HG03520 (cell line): ENCODE measurements around the gene ITGA11.

Experiments used
- ATAC-seq: cut with Tn5 transposase; IDR thresholded peaks from one replicate; pipeline ENCODE4 v1.9.1; 2021; ENCODE audit warnings: mild to moderate bottlenecking, moderate library complexity; ENCODE audit not compliant: unreplicated experiment

Gene ITGA11

DNA sequence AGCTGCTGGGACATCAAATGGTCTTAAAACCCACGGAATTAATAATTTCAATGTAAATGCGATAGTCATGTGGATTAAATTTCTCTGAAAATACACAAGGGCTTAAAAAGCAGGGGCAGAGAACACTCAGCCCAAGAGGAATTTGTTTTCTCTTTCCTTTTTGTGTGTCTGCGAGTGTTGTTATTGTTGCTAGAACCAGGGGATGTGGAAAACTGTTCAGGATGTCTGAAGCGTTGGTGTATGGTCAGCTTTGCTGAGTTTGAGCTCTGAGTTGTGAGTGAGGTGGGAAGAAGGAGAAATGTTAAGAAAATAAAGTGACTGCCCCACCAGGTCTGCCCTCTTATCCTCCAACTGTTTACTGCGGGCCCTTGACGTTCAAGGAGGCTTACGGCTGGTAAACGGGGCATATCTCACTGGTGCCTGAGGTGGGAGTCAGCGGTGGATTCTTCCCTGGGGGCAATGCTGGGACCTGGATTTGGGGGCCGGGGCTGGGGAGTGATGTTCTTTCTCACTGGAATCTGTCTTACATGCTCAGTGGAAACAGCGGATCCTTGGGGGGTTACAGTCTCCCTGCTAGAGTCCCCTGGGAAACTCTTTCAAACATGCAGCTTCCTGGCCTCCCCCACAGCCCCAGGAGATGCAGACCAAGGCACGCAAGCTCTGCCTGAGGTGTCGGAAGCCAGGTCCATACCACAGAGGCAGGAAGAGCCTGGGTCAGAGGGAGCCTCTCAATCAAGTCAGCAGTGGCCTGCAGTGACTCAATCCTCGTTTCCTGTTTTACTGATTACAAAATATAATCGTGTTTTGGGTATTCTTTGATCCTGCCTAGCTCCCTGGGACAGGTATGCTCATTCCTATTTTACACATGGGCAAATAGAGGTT is 41.8 kb downstream of the ITGA11 start:
- ATAC-seq = no peak

DNA sequence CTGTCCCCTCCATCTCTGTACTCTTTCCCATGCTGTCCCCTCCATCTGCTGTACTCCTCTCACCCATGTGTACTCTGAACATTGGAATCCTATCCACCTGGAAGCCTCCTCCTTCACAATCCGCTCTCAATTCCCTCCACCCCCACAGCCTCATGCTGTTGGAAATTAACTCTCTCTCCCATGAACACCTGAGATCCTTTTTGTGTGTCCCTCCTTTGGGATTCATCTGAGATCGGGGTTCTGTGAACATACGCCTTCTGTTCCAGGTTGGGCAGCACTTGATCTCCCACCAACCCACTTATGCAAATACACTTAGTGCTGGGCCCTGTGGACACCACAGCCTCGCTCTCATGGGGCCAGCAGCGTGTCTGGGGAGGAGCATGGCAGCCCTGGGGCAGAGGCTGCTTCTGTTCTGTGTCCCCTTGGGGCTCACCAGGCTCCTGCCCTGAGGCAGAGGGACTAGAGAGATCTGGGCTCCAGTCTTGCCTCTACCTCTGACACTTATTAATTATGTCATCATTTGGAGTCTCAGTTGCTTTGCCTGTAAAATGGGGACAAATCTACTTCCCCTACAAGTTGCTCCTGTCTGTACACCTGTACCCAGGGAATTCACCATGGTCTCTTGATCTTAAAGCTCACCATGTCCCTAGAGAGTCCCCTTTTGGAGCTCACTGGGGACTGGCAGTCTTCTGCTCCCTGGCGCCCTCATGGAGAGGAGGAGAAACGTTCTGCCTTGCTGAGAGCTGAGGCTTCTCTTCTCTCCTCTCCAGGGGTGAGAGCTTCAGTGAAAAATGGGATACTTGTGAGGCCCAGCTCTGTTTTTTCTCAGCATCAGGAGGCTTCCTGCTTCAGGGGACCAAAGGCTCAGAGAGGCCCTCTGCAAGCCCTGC is 42.7 kb downstream of the ITGA11 start:
- ATAC-seq = no peak

DNA sequence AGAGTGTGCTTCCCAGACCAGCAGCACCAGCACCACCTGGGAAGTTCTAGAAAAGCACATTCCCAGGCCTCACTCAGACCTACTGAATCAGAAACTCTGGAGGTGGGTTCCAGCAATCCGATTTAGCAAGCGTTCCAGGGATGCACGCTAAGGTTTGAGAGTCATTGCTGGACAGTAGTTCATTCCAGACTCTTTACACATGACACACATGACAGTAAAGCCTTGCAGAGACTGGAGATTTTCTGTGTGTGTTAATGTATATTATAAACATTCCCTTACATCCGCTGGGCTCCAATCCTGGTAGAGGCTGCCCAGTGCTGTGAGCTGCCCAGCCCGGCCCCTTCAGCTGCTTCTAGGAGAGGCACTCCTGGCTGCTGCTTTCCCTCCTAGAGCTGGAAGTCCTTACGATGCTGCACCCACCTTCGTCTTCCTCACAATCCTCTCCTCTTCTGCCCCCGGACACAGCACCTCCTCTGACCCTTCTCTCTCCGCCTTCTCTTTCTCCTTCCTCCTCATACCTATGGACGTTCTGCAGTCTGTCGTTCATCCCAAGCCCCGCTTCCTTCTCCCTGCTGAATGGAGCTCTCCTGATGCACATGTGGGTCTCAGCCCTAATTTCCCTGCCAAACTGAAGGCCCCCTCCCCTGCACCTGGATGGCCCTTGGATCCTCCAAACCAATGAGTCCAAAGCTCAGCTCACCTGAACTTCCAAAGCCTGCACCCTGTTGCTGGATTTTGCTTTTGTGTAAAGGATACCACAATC is 44.4 kb downstream of the ITGA11 start:
- no peak for ATAC-seq

DNA sequence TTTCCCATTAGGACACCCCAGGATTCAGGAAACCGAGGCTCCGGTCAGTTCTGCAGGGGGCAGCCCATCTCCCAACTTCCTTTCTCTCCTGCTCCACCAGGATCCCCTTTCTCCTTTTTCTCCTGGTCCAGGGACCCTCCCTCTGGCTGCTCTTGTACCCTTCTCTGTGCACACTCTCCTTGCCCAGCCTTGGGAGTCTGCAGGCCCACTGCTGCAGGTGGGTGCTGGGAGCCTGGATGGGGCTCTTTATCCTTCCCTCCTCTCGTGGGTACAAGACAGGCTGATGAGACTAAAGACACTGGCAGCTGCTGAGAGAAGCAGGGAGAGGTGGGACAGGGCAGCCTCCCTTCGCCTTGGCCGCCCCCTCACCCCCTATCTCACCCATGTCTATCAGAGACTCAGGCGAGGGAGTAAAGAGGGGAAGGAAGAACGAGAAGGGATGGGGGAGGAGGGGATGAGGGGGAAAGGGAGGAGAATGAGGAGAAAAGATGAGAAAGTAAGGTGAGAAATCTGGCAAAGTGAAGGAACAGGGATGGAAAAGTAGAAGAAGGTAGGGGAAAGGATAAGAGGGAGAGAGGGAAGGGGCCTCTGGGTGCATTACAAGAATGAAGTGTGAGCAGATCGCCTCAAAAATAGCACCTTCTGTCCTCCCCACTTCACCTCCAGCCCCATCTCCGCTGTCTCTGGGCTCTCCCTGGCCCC is 45.2 kb downstream of the ITGA11 start:
- ATAC-seq = no peak

DNA sequence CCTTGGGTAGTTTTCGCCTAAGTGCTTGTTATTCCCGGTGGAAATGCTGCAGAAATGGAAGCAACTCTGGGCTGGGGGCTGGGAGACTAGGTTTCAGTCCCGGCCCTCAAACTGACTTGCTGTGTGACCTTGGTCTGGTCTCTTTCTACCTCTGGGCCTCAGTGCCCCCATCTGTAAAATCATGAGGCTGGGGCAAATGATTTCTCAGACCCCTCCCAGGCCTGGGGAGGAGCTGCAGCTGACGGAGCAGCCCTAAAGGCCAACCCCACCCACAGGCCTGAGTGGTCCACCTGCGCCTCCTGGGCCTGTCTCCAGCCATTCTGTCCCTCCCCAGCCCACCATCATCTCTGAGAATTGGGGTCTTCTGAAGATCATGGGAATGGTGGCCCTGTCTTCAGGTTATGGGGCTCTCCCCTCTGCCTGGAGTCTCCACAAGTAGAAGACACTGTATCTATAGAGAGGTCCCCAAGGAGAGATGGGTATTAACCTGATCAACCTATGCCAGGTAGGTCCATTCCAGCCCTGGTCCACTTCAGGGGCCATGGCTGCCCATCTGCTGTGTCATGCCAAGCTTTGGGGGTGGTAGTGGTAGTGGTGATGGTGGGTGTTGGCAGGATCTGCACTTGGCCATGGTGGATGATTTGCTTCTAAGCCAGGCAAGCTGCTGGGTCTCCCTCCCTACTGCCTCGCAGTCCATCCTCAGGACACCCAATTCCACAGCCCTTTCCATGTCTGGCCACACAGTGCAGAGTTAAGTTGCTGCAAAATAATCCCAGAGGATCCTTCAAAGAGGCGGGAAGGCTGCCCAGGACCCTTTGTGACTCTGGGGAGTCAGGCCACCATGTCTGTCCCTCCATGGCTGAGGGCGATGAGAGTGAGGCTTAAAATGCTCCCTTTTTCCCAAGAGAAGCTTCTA is 46.0 kb downstream of the ITGA11 start:
- no peak for ATAC-seq

DNA sequence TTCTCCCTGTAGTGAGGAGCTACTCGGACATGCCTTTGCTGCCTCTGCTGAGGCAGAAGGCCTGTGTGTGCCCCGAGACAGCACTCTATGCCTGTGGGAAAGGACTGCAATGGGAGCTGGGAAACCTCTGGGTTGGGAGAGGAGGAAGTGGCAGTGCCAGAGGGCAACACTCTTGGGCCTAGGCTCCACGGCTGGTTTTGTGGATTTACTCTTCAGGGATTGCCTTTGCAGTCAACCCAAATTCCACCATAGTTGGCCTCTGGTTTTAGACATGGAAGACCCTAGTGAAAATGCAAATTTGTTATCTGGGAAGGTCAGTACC is 46.8 kb downstream of the ITGA11 start:
- no peak for ATAC-seq

DNA sequence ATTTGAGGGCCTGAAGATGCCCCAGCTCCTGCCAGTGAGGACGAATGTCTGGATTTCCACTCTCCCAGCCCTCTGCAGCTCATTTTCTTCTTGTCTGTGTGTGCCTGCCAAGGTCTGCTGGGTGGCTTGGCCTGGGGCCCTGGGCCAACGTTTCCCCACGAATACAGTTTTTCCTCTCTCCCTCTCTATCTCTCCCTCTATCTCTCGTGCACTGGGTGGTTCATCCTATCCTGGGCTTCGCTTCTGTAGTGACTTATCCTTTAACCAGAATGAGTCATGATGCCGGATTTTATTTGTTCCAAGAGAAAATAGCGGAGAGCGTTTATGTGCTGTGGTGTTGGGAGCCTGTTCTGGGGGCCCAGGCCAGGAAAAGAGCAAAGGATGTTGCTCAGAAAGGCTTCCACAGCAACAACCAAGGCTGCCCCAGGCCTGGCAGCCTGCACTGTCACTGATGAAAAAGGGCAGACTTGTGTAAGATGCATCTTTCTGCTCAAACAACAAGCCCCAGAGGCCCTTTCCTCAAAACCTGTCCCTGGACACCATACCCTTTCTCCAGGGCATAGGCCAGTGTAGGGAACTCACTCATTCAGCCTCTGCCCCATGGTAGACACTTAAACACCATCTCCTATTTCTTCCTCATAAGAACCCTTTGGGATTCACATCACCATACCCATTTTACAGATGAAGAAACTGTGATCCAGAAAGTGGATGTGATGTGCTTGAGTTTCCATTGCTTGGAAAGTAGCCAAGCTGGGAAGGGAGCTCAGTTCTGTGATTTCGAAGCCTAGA is 47.3 kb downstream of the ITGA11 start:
- ATAC-seq = no peak

DNA sequence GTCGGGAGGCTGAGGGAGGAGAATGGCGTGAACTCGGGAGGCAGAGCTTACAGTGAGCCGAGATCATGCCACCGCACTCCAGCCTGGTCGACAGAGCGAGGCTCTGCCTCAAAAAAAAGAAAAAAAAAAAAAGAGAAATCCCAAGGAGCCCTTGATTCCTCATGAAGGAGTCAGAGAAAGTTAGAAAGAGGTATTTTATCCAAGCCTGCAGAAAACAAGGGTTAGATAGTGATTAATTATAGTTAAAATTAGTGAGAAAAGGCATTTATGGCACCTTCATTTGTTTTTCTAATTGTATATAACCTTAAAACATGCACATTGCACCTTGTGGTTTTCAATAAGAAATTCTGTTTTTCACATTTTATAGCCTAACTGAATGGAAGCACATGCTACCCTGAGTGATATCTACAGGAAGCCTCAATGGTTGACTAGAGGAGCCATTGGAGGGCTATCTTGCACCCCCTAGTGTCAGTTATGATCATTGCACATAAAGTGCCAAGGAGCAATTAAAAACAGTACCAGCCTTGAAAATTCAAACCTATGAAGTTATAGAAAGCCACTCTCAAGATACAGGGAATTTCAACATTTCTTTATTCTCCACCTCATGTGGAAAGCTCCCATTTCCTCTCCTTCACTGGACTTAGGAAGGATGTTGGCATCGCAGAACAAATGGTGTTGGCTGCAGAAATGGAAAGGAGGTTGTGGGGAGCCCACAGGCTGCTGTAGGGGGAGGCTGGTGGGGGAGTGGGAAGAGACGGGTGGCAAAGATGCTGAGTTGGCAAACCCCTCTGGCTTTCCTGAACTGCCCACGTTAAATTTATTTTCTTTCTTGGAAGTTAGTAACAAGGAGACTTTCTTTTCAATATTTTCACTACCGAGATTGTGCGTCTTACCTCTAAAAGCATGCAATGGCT is 48.5 kb downstream of the ITGA11 start:
- no peak for ATAC-seq

DNA sequence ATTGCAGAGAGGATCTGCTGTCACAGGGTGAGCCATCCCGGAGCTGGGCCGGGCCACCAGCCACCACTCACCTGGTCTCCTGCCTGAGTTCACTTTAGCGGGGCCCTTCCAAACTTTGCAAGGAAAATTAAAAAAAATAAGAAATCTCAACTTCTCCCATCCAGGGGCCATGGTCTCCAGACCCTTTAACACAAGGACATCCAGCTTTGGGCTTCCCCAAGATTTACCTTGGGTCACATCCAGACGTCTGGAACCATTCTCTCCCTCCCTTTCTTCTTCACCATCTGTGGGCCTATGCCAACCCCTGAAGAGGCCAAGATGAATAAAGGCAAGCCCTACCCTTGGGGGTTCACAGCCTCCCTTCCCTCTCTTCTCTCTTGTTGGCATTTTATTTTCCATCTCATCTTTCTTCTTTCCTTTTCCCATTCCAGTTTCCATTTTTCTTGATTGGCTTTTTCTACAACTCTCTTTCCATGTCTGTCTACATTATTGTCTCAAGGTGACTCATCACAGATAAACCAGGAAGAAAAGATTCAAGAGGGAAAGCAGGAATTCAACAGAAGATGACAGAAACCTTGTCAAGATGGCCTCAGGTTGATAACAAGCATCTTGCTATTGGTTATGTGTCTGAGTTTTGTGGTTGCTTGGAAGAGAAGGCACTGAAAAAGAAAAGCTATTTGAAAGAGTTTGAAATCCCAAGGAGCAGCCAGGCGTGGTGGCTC is 49.5 kb downstream of the ITGA11 start:
- ATAC-seq = no peak

DNA sequence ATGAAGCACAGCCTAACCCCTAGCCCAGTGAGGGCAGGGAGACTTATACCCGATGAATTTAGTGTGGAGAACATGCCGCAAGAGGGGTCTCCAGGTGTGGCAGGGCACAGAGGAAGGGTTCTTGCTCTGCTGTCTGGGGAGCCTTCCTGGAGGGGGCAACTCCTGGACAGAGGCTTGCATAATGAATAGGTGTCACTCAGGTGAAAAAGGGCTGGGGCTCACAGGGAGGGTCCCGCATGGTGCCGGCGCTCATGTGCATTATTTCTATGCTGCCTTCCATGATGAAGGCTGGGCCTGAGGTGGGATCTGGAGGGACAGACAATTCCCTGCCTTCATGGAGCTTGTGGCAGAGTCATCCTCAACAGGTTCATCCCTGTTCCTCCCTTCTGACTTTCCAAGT is 51.5 kb downstream of the ITGA11 start:
- no peak for ATAC-seq

DNA sequence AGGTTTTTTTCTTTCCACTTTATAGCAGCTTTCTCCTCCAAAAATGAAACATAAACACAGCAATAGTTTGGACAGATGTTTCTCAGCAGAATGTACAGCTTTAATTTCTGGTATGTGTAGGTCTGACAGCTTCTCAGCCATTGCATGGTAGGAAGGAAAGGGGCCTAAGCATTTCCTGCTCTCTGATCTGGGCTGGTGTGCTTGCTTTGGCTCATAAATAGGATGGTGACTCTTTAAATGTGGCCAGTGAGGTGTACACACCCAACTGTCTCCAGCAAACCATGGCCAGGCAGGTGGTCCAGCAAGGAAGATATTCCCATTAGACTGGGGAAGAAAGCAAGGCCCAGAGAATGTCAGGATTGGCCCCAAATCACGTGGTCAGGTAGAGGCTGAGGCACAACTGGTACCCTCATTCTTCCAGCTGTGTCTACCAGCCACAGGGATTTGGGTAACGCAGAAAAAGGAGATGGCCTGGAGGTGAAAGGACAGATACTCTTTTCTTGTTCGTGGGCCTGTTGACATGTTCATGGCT is 52.1 kb downstream of the ITGA11 start:
- no peak for ATAC-seq

DNA sequence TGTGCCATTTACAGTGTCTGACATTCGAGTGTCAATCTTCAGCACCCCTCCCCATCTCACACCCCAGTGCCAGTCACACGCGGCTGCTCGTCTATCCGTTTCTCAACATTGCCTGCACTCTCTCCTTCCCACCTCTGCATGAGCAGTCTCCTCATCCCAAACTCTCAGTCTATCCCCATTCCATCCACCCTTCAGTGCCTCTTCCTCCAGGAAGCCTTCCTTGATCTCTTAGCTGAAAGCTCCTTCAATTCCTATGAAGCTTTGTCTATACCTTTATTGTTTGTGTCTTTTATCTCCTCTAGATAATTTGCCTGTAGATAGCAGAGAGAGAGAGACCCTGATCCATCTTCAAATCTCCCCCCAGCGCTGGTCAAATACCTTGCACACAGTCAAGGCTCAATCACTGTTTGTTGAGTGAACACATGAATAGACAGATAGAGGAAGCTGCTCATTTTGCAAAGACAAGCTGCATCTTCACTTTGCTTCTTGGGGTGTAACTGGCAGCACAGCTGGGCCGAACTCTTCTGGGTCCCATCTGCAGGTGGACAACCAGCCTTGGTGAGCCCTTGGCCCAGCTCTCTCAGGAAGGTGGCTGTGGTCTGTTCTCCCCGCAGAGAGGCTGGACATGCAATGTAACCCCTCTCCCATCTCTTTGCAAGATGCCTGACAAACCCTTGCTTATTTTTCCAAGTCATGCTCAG is 52.8 kb downstream of the ITGA11 start:
- no peak for ATAC-seq

DNA sequence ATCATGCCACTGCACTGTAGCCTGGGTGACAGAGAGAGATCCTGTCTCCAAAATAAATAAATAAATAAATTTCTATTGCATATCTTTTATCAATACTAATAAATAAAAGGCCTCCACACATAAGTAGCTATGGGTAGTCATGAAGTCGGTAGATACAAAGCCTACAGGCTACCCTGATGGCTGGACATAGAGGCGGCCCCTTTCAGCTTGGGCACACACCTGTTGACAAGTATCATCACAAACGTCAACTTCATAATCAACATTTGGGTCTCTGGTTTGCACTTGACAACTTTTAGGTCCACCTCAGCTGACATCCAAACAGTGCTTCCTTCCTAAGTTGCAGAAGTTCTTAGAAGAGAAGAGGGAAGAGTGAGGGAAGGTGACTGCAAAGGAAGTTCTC is 53.4 kb downstream of the ITGA11 start:
- ATAC-seq = no peak

DNA sequence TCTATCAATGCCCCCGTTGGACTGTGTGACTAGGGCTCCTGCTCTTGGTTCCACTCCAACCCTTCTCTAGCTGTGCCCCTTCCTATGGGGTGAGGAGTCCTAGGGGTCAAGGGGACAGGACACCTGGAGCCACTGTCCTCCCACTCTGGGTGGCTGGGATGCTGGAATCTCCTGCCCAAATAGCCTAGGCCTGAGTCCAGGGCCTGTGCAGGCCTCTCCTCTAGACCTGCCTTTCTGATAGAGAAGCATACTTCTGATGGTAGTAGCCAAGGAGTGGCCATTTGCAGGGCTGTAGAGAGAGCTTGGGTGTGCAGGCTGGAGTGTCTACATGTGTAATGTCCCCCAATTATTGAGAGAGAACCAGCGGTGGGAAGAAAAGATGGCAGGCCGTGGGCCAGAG is 54.2 kb downstream of the ITGA11 start:
- ATAC-seq = no peak

DNA sequence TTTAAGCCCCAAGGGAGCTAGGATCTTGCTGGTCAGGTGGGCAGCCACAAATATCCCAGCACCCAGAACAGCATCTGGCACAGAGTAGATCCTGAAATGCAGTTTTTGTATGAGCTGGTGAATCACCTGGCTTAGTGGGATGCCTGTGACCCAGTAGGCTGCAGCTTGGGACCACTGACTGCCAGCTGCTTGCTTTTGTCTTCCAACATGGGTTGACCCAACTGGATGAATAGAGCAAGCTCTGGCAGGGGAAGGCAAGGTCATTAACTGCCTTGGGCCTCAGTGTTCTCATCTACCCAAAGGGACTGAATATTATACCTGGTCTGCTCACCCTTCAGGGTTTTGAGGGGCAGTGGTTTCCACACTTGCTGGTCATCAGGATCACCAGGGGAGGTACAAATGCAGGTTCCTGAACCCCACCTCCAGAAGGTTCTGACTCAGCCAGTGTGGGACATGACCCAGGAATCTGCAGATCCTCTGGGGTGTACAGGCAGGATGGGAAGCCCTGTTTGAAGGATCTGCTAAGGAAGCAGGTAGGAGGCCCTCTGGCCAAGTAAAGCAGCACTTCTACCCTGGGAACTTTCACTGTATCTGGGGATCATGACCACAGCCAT is 55.4 kb downstream of the ITGA11 start:
- ATAC-seq = no peak

DNA sequence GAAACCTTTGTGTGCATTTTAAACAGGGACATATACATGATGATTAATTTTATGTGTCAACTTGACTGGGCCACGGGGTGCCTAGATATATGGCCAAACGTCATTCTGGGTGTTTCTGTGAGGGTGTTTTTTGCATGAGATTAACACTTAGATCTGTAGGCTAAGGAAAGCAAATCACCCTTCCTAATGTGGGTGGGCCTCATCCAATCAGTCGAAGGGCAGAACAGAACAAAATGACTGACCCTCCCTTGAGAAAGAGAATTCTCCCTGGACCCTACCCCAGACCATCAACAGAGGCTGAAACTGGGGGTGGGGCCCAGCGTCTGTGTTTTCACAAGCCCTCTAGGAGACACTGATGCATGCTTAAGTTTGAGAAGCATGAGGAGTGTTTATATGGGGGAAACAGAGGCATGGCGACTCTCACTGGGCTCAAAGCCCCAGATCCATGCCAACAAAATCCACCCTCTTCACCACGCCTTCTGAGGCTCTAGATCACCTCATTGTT is 56.2 kb downstream of the ITGA11 start:
- ATAC-seq = no peak
